Keratinocyte (primary cell): ENCODE data around the gene OR8G5. TPM values are rescaled to one million over a fixed set of nuclear protein-coding genes. Genes with fewer than 3 reads are reported as not detected.
"Not testable (repeated sequence)": the region's sequence is repeated elsewhere in the genome, so short reads cannot be mapped to it uniquely, and the experiment has no call there.

Experiments
- DNase-seq: peaks from one replicate; pipeline ENCODE4 v3.0.0-alpha.2; 2011; ENCODE audit warnings: low read depth, missing footprints, low spot score
- FAIRE-seq: peaks from 2 replicates; lab custom pipeline; 2011; peaks lifted over from hg19 to GRCh38; lab: Jason Lieb, UNC
- H2AFZ ChIP-seq: 2 replicates; pipeline ENCODE4 v1.6.0; 2012; ENCODE audit warnings: low read length, control low read depth, inconsistent platforms; ENCODE audit not compliant: control insufficient read depth
- H3K27ac ChIP-seq: 2 replicates; pipeline ENCODE4 v1.5.1; 2011; ENCODE audit warnings: low read length; ENCODE audit not compliant: control insufficient read depth, insufficient read depth
- H3K27me3 ChIP-seq: 3 replicates; pipeline ENCODE4 v1.6.0; 2011; ENCODE audit warnings: low read length; ENCODE audit not compliant: control insufficient read depth, insufficient read depth; ENCODE audit errors: extremely low read depth
- H3K36me3 ChIP-seq, 2 experiments: 2 replicates in 1 of 2; 3 replicates in 1 of 2; pipeline ENCODE4 v1.5.1; 2011; ENCODE audit warnings: low read length in 2 of 2, mild to moderate bottlenecking in 1 of 2; ENCODE audit not compliant: control insufficient read depth in 2 of 2, insufficient read depth in 2 of 2; ENCODE audit errors: extremely low read depth in 1 of 2
- H3K4me1 ChIP-seq: 3 replicates; pipeline ENCODE4 v1.5.1; 2011; ENCODE audit warnings: low read length; ENCODE audit not compliant: control insufficient read depth, insufficient read depth; ENCODE audit errors: extremely low read depth
- H3K4me2 ChIP-seq: 3 replicates; pipeline ENCODE4 v1.6.0; 2011; ENCODE audit warnings: low read depth, low read length; ENCODE audit not compliant: control insufficient read depth, insufficient read depth; ENCODE audit errors: extremely low read depth
- H3K4me3 ChIP-seq, 3 experiments: fragments of 200-600 bp in 1 of 3; sonication (generic) in 1 of 3; 2 replicates in 2 of 3; 3 replicates in 1 of 3; pipeline ENCODE4 v1.5.1; 2011 to 2016; ENCODE audit warnings: low read length in 3 of 3, mild to moderate bottlenecking in 3 of 3, control low read depth in 2 of 3, inconsistent platforms in 1 of 3, low read depth in 1 of 3, mixed read lengths in 1 of 3, mixed run types in 1 of 3, moderate library complexity in 1 of 3; ENCODE audit not compliant: control insufficient read depth in 2 of 3, insufficient read depth in 2 of 3; ENCODE audit errors: extremely low read depth in 1 of 3
- H3K79me2 ChIP-seq: 2 replicates; pipeline ENCODE4 v1.6.0; 2012; ENCODE audit warnings: low read length; ENCODE audit not compliant: control insufficient read depth, insufficient read depth
- H3K9ac ChIP-seq: 3 replicates; pipeline ENCODE4 v1.6.0; 2011; ENCODE audit warnings: low read length; ENCODE audit not compliant: control insufficient read depth, insufficient read depth; ENCODE audit errors: extremely low read depth
- H3K9me1 ChIP-seq: 3 replicates; pipeline ENCODE4 v1.6.0; 2011; ENCODE audit warnings: low read length; ENCODE audit not compliant: control insufficient read depth, insufficient read depth; ENCODE audit errors: extremely low read depth
- H3K9me3 ChIP-seq: 2 replicates; pipeline ENCODE4 v1.5.1; 2012; ENCODE audit warnings: low read depth, low read length; ENCODE audit not compliant: control insufficient read depth
- H4K20me1 ChIP-seq: 3 replicates; pipeline ENCODE4 v1.6.0; 2011; ENCODE audit warnings: low read length; ENCODE audit not compliant: control insufficient read depth, insufficient read depth; ENCODE audit errors: extremely low read depth
- EZH2 ChIP-seq: IDR thresholded peaks from one replicate; pipeline ENCODE4 v1.6.1; 2012; ENCODE audit warnings: inconsistent platforms, mild to moderate bottlenecking, low read length, moderate library complexity
- dilution Hi-C: fragments of 300-500 bp; cut with MboI; formaldehyde crosslinking; loops from one replicate; pipeline ENCODE4 v1.7.0; 2020; ENCODE audit warnings: low sequenced_read_pairs; ENCODE audit not compliant: extremely low pct_ligation_motif_present
- polyA plus RNA-seq, 5 experiments: library from polyadenylated mRNA; depleted of rRNA in 3 of 5; stranded (reverse) in 3 of 5; stranded (forward) in 1 of 5; unstranded in 1 of 5; fragments of >200 nt; gene quantifications; 1 replicate in 1 of 5; 2 replicates in 3 of 5; 3 replicates in 1 of 5; pipeline versions ENCODE4 v1.2.1 to v1.2.3, GENCODE V29; 2011 to 2012; ENCODE audit warnings: missing spikeins in 2 of 5, low read depth in 1 of 5, low replicate concordance in 1 of 5
- TF ChIP-seq, protein P1 (sequence below), 3 experiments: IDR thresholded peaks in 1 of 3; conservative IDR thresholded peaks in 1 of 3; optimal IDR thresholded peaks in 1 of 3; 2 replicates in 2 of 3; 3 replicates in 1 of 3; pipeline versions ENCODE3 to v1.5.1; 2011; ENCODE audit warnings: low read length in 3 of 3, mild to moderate bottlenecking in 3 of 3, moderate library complexity in 2 of 3, control low read depth in 1 of 3, inconsistent platforms in 1 of 3; ENCODE audit not compliant: insufficient read depth in 2 of 3; ENCODE audit errors: extremely low read depth in 1 of 3

The OR8G5 gene
- polyA plus RNA-seq, 1 donor (not counting 4 experiments of a cell fraction or from before 2014, with no cell fraction given) = not detected

DNA sequence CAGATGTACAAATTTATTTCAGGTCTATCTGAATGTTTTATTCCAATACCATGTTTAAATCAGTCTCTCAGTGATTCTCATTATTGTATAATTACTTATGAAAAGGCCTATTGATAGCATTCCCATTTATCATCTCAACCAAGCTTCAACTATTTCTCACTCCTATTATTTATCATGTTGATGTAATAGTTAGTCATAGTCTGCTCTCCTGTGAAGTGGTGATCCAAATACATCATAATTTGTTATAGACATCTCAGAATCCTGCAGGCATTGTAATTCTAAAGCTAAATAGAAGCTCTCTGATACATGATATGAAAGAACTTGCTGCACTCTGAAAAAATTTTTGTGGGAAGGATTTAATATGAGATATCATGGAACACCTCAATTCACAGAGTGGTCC, 37.0 kb upstream of the OR8G5 start:
- peak; percentile 9 for DNase-seq
- Histone ChIP-seq H3K79me2 (no peaks in the 10 kb centered on the region), H3K27me3 (no peaks in the 10 kb centered on the region), H3K4me3 (no peak overlapping the region), H3K27ac (no peak overlapping the region), H3K9ac (no peak overlapping the region), H3K36me3 (no peaks in the 10 kb centered on the region), H3K9me1 (no peaks in the 10 kb centered on the region), H3K9me3 (no peaks in the 10 kb centered on the region), H2AFZ (no peak overlapping the region), H4K20me1 (no peaks in the 10 kb centered on the region), H3K4me1 (peaks cover 10% of the 10 kb centered on the region), H3K4me2 (no peak overlapping the region)
- dilution Hi-C loops = no loop called here
- FAIRE-seq = no peak
- TF ChIP-seq EZH2 = no peak
- TF ChIP-seq, protein P1, sequence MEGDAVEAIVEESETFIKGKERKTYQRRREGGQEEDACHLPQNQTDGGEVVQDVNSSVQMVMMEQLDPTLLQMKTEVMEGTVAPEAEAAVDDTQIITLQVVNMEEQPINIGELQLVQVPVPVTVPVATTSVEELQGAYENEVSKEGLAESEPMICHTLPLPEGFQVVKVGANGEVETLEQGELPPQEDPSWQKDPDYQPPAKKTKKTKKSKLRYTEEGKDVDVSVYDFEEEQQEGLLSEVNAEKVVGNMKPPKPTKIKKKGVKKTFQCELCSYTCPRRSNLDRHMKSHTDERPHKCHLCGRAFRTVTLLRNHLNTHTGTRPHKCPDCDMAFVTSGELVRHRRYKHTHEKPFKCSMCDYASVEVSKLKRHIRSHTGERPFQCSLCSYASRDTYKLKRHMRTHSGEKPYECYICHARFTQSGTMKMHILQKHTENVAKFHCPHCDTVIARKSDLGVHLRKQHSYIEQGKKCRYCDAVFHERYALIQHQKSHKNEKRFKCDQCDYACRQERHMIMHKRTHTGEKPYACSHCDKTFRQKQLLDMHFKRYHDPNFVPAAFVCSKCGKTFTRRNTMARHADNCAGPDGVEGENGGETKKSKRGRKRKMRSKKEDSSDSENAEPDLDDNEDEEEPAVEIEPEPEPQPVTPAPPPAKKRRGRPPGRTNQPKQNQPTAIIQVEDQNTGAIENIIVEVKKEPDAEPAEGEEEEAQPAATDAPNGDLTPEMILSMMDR (optimal IDR thresholded peaks at IDR 0.05 in 1 of 3, IDR thresholded peaks at IDR 0.05 in 1 of 3, conservative IDR thresholded peaks at IDR 0.05 in 1 of 3; ENCODE audit: extremely low read depth in 1 of 3, insufficient read depth in 2 of 3, low read length in 3 of 3) = no peak

DNA sequence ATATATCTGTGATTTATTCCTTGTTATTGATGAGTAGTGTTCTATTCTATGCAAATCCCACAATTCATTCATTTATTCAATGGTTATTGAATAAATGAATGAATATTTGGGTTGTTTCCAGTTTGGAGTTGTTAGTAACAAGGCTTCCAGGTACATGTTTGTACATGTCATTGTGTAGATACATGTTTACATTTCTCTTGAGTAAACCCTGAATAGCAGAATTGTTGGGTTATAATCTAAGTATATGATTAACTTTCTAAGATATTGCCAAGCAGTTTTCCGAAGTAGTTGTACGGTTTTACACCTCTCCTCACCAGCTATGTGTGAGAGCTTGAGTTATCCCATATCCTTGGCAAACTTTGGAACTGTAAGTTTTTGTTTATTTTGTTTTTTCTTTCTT, 33.8 kb upstream of the OR8G5 start:
- Histone ChIP-seq H2AFZ (no peak overlapping the region), H3K79me2 (no peaks in the 10 kb centered on the region), H3K9me1 (no peaks in the 10 kb centered on the region), H3K4me1 (peaks cover 10% of the 10 kb centered on the region), H3K4me2 (no peak overlapping the region), H3K9ac (no peak overlapping the region), H3K27me3 (no peaks in the 10 kb centered on the region), H4K20me1 (no peaks in the 10 kb centered on the region), H3K9me3 (no peaks in the 10 kb centered on the region), H3K27ac (no peak overlapping the region), H3K4me3 (no peak overlapping the region), H3K36me3 (no peaks in the 10 kb centered on the region)
- DNase-seq (no peak), FAIRE-seq (no peak)
- TF ChIP-seq EZH2 = no peak
- TF ChIP-seq, protein P1 (optimal IDR thresholded peaks at IDR 0.05 in 1 of 3, IDR thresholded peaks at IDR 0.05 in 1 of 3, conservative IDR thresholded peaks at IDR 0.05 in 1 of 3; ENCODE audit: extremely low read depth in 1 of 3, insufficient read depth in 2 of 3, low read length in 3 of 3) = no peak
- dilution Hi-C loops = no loop called here

DNA sequence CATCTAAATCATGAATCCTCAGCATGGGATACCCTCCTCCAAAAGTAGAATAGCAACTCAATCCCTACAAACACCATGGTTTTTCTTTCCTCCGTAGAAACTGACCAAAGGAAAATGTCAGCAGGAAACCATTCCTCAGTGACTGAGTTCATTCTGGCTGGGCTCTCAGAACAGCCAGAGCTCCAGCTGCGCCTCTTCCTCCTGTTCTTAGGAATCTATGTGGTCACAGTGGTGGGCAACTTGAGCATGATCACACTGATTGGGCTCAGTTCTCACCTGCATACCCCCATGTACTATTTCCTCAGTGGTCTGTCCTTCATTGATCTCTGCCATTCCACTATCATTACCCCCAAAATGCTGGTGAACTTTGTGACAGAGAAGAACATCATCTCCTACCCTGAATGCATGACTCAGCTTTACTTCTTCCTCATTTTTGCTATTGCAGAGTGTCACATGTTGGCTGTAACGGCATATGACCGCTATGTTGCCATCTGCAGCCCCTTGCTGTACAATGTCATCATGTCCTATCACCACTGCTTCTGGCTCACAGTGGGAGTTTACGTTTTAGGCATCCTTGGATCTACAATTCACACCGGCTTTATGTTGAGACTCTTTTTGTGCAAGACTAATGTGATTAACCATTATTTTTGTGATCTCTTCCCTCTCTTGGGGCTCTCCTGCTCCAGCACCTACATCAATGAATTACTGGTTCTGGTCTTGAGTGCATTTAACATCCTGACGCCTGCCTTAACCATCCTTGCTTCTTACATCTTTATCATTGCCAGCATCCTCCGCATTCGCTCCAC, 31.4 kb upstream of the OR8G5 start:
- not testable (repeated sequence) for H2AFZ ChIP-seq, H3K9me1 ChIP-seq, FAIRE-seq

More for the DNA sequence above, 31.4 kb upstream of the OR8G5 start:
- H3K4me3 ChIP-seq, H3K9me3 ChIP-seq, H3K79me2 ChIP-seq, H3K27me3 ChIP-seq, DNase-seq, H3K36me3 ChIP-seq, dilution Hi-C loops, H4K20me1 ChIP-seq, H3K4me2 ChIP-seq, H3K27ac ChIP-seq, H3K4me1 ChIP-seq, H3K9ac ChIP-seq: not testable (repeated sequence)
